Panc1 (cell line): ENCODE measurements around the gene SIK2. TPM values are rescaled to one million over a fixed set of nuclear protein-coding genes. Genes with fewer than 3 reads are reported as not detected.

Experiments used
- ATAC-seq: fragments of 200-7000 bp; cut with Tn5 transposase; 2 replicates; pipeline ENCODE4 v1.9.1; 2020; ENCODE audit warnings: mild to moderate bottlenecking, moderate library complexity
- BruUV-seq: library from RNA; stranded (reverse); fragments of 400-500 nt; replicated peaks from 2 replicates; lab custom pipeline; 2021; lab: Mats Ljungman, UMichigan
- CTCF ChIA-PET: fragments of 300-600 bp; sonication (Branson Sonifier 250); formaldehyde crosslinking; loops from one replicate; lab custom pipeline; 2022; ENCODE audit warnings: antibody characterized with exemption; lab: Charles Lee
- POLR2A ChIA-PET: fragments of 300-600 bp; sonication (Branson Sonifier 250); formaldehyde crosslinking; loops from one replicate; lab custom pipeline; 2022; ENCODE audit warnings: antibody characterized with exemption; lab: Charles Lee
- DNase-seq: peaks from one replicate; pipeline ENCODE4 v3.0.0-alpha.2; 2010; ENCODE audit warnings: low read depth, low spot score
- H3K27ac ChIP-seq: 2 replicates; pipeline ENCODE4 v1.5.1; 2011; ENCODE audit warnings: mild to moderate bottlenecking, low read length, inconsistent platforms
- H3K27me3 ChIP-seq: fragments of 200-500 bp; sonication (Bioruptor generic); 2 replicates; pipeline ENCODE4 v1.6.0; 2014; ENCODE audit warnings: low read length, inconsistent platforms; ENCODE audit not compliant: control insufficient read depth, insufficient read depth
- H3K36me3 ChIP-seq: fragments of 200-500 bp; sonication (Bioruptor generic); 2 replicates; pipeline ENCODE4 v1.5.1; 2014; ENCODE audit warnings: inconsistent platforms, mild to moderate bottlenecking, low read length, moderate library complexity; ENCODE audit not compliant: control insufficient read depth, insufficient read depth
- H3K4me1 ChIP-seq: 2 replicates; pipeline ENCODE4 v1.5.1; 2011; ENCODE audit warnings: inconsistent platforms, mild to moderate bottlenecking, low read length, moderate library complexity; ENCODE audit not compliant: control insufficient read depth, insufficient read depth
- H3K4me3 ChIP-seq, 2 experiments: 2 replicates each; pipeline ENCODE4 v1.5.1; 2011 to 2012; ENCODE audit warnings: low read depth in 2 of 2, low read length in 2 of 2, mild to moderate bottlenecking in 2 of 2, inconsistent platforms in 1 of 2, moderate library complexity in 1 of 2
- H3K9me3 ChIP-seq: fragments of 200-500 bp; sonication (Bioruptor generic); 2 replicates; pipeline ENCODE4 v1.5.1; 2014; ENCODE audit warnings: low read depth, mild to moderate bottlenecking, inconsistent platforms, low read length, moderate library complexity; ENCODE audit not compliant: control insufficient read depth, insufficient read depth
- CTCF ChIP-seq: fragments of 450-650 bp; IDR thresholded peaks from 2 replicates; pipeline ENCODE4 v1.5.1; 2017; ENCODE audit warnings: mild to moderate bottlenecking
- POLR2AphosphoS5 ChIP-seq: IDR thresholded peaks from 2 replicates; pipeline ENCODE4 v1.6.1; 2012; ENCODE audit warnings: mild to moderate bottlenecking, low read depth, low read length, moderate library complexity
- REST ChIP-seq, 2 experiments: IDR thresholded peaks; 2 replicates each; pipeline ENCODE4 v1.6.1; 2011 to 2012; ENCODE audit warnings: low read depth in 2 of 2, control low read depth in 1 of 2, low read length in 1 of 2, mild to moderate bottlenecking in 1 of 2, moderate library complexity in 1 of 2; ENCODE audit not compliant: insufficient read depth in 1 of 2
- SIN3A ChIP-seq: IDR thresholded peaks from 2 replicates; pipeline ENCODE4 v1.6.1; 2012; ENCODE audit warnings: low read depth, mild to moderate bottlenecking, low read length, moderate library complexity, borderline replicate concordance; ENCODE audit not compliant: insufficient read depth
- TCF7L2 ChIP-seq: IDR thresholded peaks from 2 replicates; pipeline ENCODE4 v1.6.1; 2011; ENCODE audit warnings: mild to moderate bottlenecking, low read depth, low read length, inconsistent platforms
- in situ Hi-C: cut with HindIII; loops from 2 replicates; pipeline ENCODE4 v1.10.0; 2016; ENCODE audit warnings: low sequenced_read_pairs, low pct_unique_long_range_greater_than_20kb
- intact Hi-C: fragments of 100-400 bp; cut with micrococcal nuclease; formaldehyde crosslinking; loops from one replicate; pipeline ENCODE4 v1.10.0; 2022; ENCODE audit not compliant: unreplicated experiment
- total RNA-seq: library from RNA; stranded (reverse); gene quantifications from one replicate; pipeline ENCODE4 v1.2.1, GENCODE V29; 2021; ENCODE audit not compliant: unreplicated experiment

SIK2 gene
- total RNA-seq, 1 experiment from 2014 or later = 17.0 TPM

GRCh38 chr11:111699579-111700156, 97.4 kb downstream of the SIK2 start:
- CTCF ChIA-PET = no interaction called here
- POLR2A ChIA-PET = no interaction called here
- Histone ChIP-seq H3K4me1 (no peaks in the 10 kb centered on the region), H3K36me3 (no peaks in the 10 kb centered on the region), H3K27ac (no peak overlapping the region), H3K27me3 (no peaks in the 10 kb centered on the region), H3K9me3 (no peaks in the 10 kb centered on the region), H3K4me3 (no peak overlapping the region)
- intact Hi-C loops (no loop called here), in situ Hi-C loops (no loop called here)
- TF ChIP-seq POLR2AphosphoS5 (no peak), SIN3A (no peak), CTCF (no peak), TCF7L2 (no peak), REST (IDR thresholded peaks at IDR 0.05; ENCODE audit: insufficient read depth in 1 of 2, low read depth in 2 of 2, low read length in 1 of 2) (no peak)
- DNase-seq (no peak), ATAC-seq (no peak)
- BruUV-seq = no TSS peak

GRCh38 chr11:111700162-111700561, 97.9 kb downstream of the SIK2 start:
- intact Hi-C loops = no loop called here
- in situ Hi-C loops = no loop called here
- DNase-seq (no peak), ATAC-seq (no peak)
- Histone ChIP-seq H3K27me3 (no peaks in the 10 kb centered on the region), H3K4me3 (no peak overlapping the region), H3K4me1 (no peaks in the 10 kb centered on the region), H3K9me3 (no peaks in the 10 kb centered on the region), H3K27ac (no peak overlapping the region), H3K36me3 (peaks cover under 1% of the 10 kb centered on the region; the same call in 1 of the 2 replicates)
- ChIA-PET CTCF (no interaction called here), POLR2A (no interaction called here)
- BruUV-seq = no TSS peak
- TF ChIP-seq REST (IDR thresholded peaks at IDR 0.05; ENCODE audit: insufficient read depth in 1 of 2, low read depth in 2 of 2, low read length in 1 of 2) (no peak), SIN3A (no peak), POLR2AphosphoS5 (no peak), CTCF (no peak), TCF7L2 (no peak)
